ENCODE results near the gene GCSAML. TPM values are rescaled to one million over a fixed set of nuclear protein-coding genes. Genes with fewer than 3 reads are reported as not detected.

The GCSAML gene
- total and polyA plus RNA-seq, 2 experiments from 2014 or later, result not detected

DNA sequence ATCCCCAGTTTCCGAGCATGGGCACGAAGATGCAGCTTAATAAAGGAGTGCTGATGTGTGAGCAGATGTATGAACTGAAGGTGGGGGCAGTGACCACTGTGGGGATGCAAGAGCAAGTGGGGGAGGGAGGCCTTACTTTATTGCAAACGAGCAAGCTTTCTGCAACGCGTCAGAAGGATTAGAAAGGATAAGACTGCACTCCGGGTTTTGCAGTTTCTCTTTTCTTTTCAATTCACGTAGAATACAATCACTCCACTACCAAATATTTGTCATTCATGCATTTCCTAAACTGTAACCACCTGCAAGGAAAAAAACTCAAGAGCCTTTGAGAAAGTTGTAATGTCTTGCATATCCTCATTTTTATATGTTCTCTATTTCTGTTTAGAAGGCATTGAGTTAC is 8.4 kb upstream of the GCSAML start:
- no peak for DNase-seq
- Histone ChIP-seq H3K9me3 (ENCODE audit: low read depth) (no peaks in the 10 kb centered on the region), H3K36me3 (ENCODE audit: low read depth) (no peaks in the 10 kb centered on the region), H3F3A (ENCODE audit: insufficient read depth) (no peaks in the 10 kb centered on the region), H3K4me1 (ENCODE audit: insufficient read depth) (no peaks in the 10 kb centered on the region), H3K27me3 (replicated peaks; ENCODE audit: insufficient read depth) (no peaks in the 10 kb centered on the region), H3K9ac (no peak overlapping the region), H3K79me2 (ENCODE audit: insufficient read depth) (no peaks in the 10 kb centered on the region), H3K9me2 (ENCODE audit: insufficient read depth) (no peaks in the 10 kb centered on the region), H4K20me1 (ENCODE audit: insufficient read depth) (no peaks in the 10 kb centered on the region), H2AFZ (no peak overlapping the region), H3K4me3 (no peak overlapping the region), H3K27ac (no peak overlapping the region), H3K4me2 (ENCODE audit: unreplicated experiment) (no peak overlapping the region)
- in situ Hi-C loops (cut with MboI), result no loop called here
- TF ChIP-seq EZH2phosphoT487 (IDR thresholded peaks at IDR 0.05; ENCODE audit: insufficient read depth, low read depth), result no peak
- no peak for TF ChIP-seq EZH2 (IDR thresholded peaks at IDR 0.05; ENCODE audit: insufficient read depth, poor library complexity, severe bottlenecking)
- 16 to 20% methylated on average over 7 of the region's 7 CpGs for WGBS, 2 experiments (ENCODE audit: low coverage in 1 of 2, low lambda C conversion rate in 2 of 2, missing lambda C conversion rate in 2 of 2)

DNA sequence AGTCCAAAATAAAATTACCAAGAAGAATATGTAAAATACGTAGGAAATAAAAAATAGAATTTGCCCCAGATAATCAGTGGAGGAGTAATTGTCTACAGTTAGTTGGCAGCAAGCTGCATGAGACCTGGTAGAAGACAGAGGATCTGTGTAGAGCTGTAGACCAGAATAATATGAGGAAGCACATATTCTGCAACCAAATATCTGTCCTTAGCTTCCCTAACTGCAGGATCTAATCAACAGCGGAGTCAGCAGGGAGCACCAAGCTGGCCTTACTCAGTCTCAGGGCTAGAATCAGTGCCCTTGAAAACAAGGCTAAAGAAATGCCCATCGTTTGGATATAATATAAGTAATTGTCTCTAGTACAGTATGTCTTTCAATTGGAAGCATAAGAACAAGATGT is 6.1 kb upstream of the GCSAML start:
- no peaks in the 10 kb centered on the region for H3K9me2 ChIP-seq (ENCODE audit: insufficient read depth)
- H3K27ac ChIP-seq, result no peak overlapping the region
- H3K9me3 ChIP-seq (ENCODE audit: low read depth), result no peaks in the 10 kb centered on the region
- no peaks in the 10 kb centered on the region for H4K20me1 ChIP-seq (ENCODE audit: insufficient read depth)
- WGBS, 2 experiments (ENCODE audit: low coverage in 1 of 2, low lambda C conversion rate in 2 of 2, missing lambda C conversion rate in 2 of 2), result 5 to 16% methylated on average over 3 of the region's 3 CpGs
- TF ChIP-seq EZH2 (IDR thresholded peaks at IDR 0.05; ENCODE audit: insufficient read depth, poor library complexity, severe bottlenecking) (no peak), EZH2phosphoT487 (IDR thresholded peaks at IDR 0.05; ENCODE audit: insufficient read depth, low read depth) (no peak)
- no peak overlapping the region for H3K9ac ChIP-seq
- in situ Hi-C loops (cut with MboI), result no loop called here
- DNase-seq, result no peak
- H3K27me3 ChIP-seq (replicated peaks; ENCODE audit: insufficient read depth), result no peaks in the 10 kb centered on the region
- H2AFZ ChIP-seq, result no peak overlapping the region
- no peaks in the 10 kb centered on the region for H3K79me2 ChIP-seq (ENCODE audit: insufficient read depth)
- H3K4me3 ChIP-seq, result no peak overlapping the region
- H3K4me2 ChIP-seq (ENCODE audit: unreplicated experiment), result no peak overlapping the region
- no peaks in the 10 kb centered on the region for H3K36me3 ChIP-seq (ENCODE audit: low read depth)
- no peaks in the 10 kb centered on the region for H3K4me1 ChIP-seq (ENCODE audit: insufficient read depth)
- no peaks in the 10 kb centered on the region for H3F3A ChIP-seq (ENCODE audit: insufficient read depth)

GRCh38 chr1:247548092-247548491 is 842 bp upstream of the GCSAML start:
- TF ChIP-seq EZH2 (IDR thresholded peaks at IDR 0.05; ENCODE audit: insufficient read depth, poor library complexity, severe bottlenecking) (no peak), EZH2phosphoT487 (IDR thresholded peaks at IDR 0.05; ENCODE audit: insufficient read depth, low read depth) (no peak)
- no peaks in the 10 kb centered on the region for H3K27me3 ChIP-seq (replicated peaks; ENCODE audit: insufficient read depth)
- in situ Hi-C loops (cut with MboI), result no loop called here
- 26 to 40% methylated on average over 5 of the region's 5 CpGs for WGBS, 2 experiments (ENCODE audit: low coverage in 1 of 2, low lambda C conversion rate in 2 of 2, missing lambda C conversion rate in 2 of 2)
- no peak overlapping the region for H3K4me3 ChIP-seq
- H3K9ac ChIP-seq, result no peak overlapping the region
- no peak overlapping the region for H3K27ac ChIP-seq
- no peaks in the 10 kb centered on the region for H3F3A ChIP-seq (ENCODE audit: insufficient read depth)
- no peak overlapping the region for H3K4me2 ChIP-seq (ENCODE audit: unreplicated experiment)
- no peak for DNase-seq
- H3K9me3 ChIP-seq (ENCODE audit: low read depth), result no peaks in the 10 kb centered on the region
- no peaks in the 10 kb centered on the region for H3K4me1 ChIP-seq (ENCODE audit: insufficient read depth)
- H3K9me2 ChIP-seq (ENCODE audit: insufficient read depth), result no peaks in the 10 kb centered on the region
- no peak overlapping the region for H2AFZ ChIP-seq
- H3K36me3 ChIP-seq (ENCODE audit: low read depth), result no peaks in the 10 kb centered on the region
- no peaks in the 10 kb centered on the region for H3K79me2 ChIP-seq (ENCODE audit: insufficient read depth)
- H4K20me1 ChIP-seq (ENCODE audit: insufficient read depth), result no peaks in the 10 kb centered on the region

- in situ Hi-C loops (cut with MboI), result no loop called here
- TF ChIP-seq EZH2 (IDR thresholded peaks at IDR 0.05; ENCODE audit: insufficient read depth, poor library complexity, severe bottlenecking), result no peak
- TF ChIP-seq EZH2phosphoT487 (IDR thresholded peaks at IDR 0.05; ENCODE audit: insufficient read depth, low read depth), result no peak
- Histone ChIP-seq H3K79me2 (ENCODE audit: insufficient read depth) (no peaks in the 10 kb centered on the region), H3K9me2 (ENCODE audit: insufficient read depth) (no peaks in the 10 kb centered on the region), H4K20me1 (ENCODE audit: insufficient read depth) (no peaks in the 10 kb centered on the region), H3F3A (ENCODE audit: insufficient read depth) (no peaks in the 10 kb centered on the region), H3K27ac (no peak overlapping the region), H3K4me3 (no peak overlapping the region), H3K9ac (no peak overlapping the region), H3K36me3 (ENCODE audit: low read depth) (no peaks in the 10 kb centered on the region), H3K27me3 (replicated peaks; ENCODE audit: insufficient read depth) (no peaks in the 10 kb centered on the region), H3K4me1 (ENCODE audit: insufficient read depth) (no peaks in the 10 kb centered on the region), H2AFZ (no peak overlapping the region), H3K9me3 (ENCODE audit: low read depth) (no peaks in the 10 kb centered on the region), H3K4me2 (ENCODE audit: unreplicated experiment) (no peak overlapping the region)
- DNase-seq, result peak; percentile 23
- 0 to 3% methylated on average over 1 of the region's 1 CpG for WGBS, 2 experiments (ENCODE audit: low coverage in 1 of 2, low lambda C conversion rate in 2 of 2, missing lambda C conversion rate in 2 of 2)
These were observed 2.8 kb downstream of the GCSAML start for GRCh38 chr1:247551721-247552120.

DNA sequence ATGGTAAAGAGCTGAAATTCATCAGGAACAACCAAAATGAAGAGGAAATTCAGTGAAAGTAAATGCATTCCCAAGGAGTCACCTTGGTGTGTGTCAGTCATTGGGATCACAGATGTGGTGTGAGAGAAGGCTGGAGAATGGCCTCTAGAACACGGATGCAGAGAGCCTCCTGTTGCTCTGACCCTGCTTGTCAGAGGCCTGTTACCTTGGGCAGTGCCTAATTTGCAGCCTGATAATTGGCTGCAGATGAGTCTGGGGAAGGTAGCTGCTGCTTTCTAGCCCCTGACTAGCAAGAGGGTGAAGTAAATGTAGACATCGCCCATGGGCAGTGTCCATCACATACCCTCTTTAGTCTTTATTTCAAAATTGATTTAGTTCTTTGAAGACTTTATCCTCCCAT is 3.3 kb downstream of the GCSAML start:
- H3K79me2 ChIP-seq (ENCODE audit: insufficient read depth), result no peaks in the 10 kb centered on the region
- H3K36me3 ChIP-seq (ENCODE audit: low read depth), result no peaks in the 10 kb centered on the region
- no peaks in the 10 kb centered on the region for H3K4me1 ChIP-seq (ENCODE audit: insufficient read depth)
- no peak overlapping the region for H3K9ac ChIP-seq
- H3K9me2 ChIP-seq (ENCODE audit: insufficient read depth), result no peaks in the 10 kb centered on the region
- TF ChIP-seq EZH2phosphoT487 (IDR thresholded peaks at IDR 0.05; ENCODE audit: insufficient read depth, low read depth) (no peak), EZH2 (IDR thresholded peaks at IDR 0.05; ENCODE audit: insufficient read depth, poor library complexity, severe bottlenecking) (no peak)
- H3K27ac ChIP-seq, result no peak overlapping the region
- no peaks in the 10 kb centered on the region for H3F3A ChIP-seq (ENCODE audit: insufficient read depth)
- H3K9me3 ChIP-seq (ENCODE audit: low read depth), result no peaks in the 10 kb centered on the region
- H3K4me3 ChIP-seq, result no peak overlapping the region
- no peak for DNase-seq
- no peak overlapping the region for H2AFZ ChIP-seq
- 30 to 39% methylated on average over 2 of the region's 2 CpGs for WGBS, 2 experiments (ENCODE audit: low coverage in 1 of 2, low lambda C conversion rate in 2 of 2, missing lambda C conversion rate in 2 of 2)
- no peaks in the 10 kb centered on the region for H4K20me1 ChIP-seq (ENCODE audit: insufficient read depth)
- no peaks in the 10 kb centered on the region for H3K27me3 ChIP-seq (replicated peaks; ENCODE audit: insufficient read depth)
- H3K4me2 ChIP-seq (ENCODE audit: unreplicated experiment), result no peak overlapping the region
- in situ Hi-C loops (cut with MboI), result no loop called here

All from GM23248 (cell line).